Right ventricle myocardium inferior (tissue), 1 donor: ENCODE results near the gene TMBIM6. TPM values are rescaled to one million over a fixed set of nuclear protein-coding genes. Genes with fewer than 3 reads are reported as not detected.
"Not testable (repeated sequence)": the region's sequence is repeated elsewhere in the genome, so short reads cannot be mapped to it uniquely, and the experiment has no call there.

ENCODE experiments used
- ATAC-seq: fragments of 200-7000 bp; cut with Tn5 transposase; one replicate; pipeline ENCODE4 v1.9.1; 2020; ENCODE audit warnings: mild to moderate bottlenecking, moderate library complexity
- DNase-seq: peaks from one replicate; pipeline ENCODE4 v3.0.0; 2021; ENCODE audit errors: missing footprints
- intact Hi-C: fragments of 100-400 bp; cut with DNase I; formaldehyde crosslinking; loops from one replicate; pipeline ENCODE4 v1.11.0; 2022
- long read RNA-seq: library from polyadenylated mRNA; unstranded; transcript quantifications from one replicate; pipeline ENCODE4 v2.0.0, GENCODE V29; 2021
- total RNA-seq: library from RNA; stranded (reverse); fragmentation: NEBNext Ultra II Directional; extraction: Animal tissue kit (Norgen Biotek cat#: 25700); gene quantifications from one replicate; pipeline ENCODE4 v1.2.1, GENCODE V29; 2021
- donor health status: DM: no; HTN: yes; CAD: no; lungs with severe emphysema.

TMBIM6 gene
- total RNA-seq: 275 TPM
- long read RNA-seq, transcript TMBIM6-201 (10 exons, 2,836 nt): major isoform, 42 of 66 reads
- long read RNA-seq, transcript TMBIM6-202 (9 exons, 2,598 nt): minor isoform, 5 of 66 reads
- long read RNA-seq, partial matches to known transcripts: 7 of 66 reads
- long read RNA-seq, other reads (novel, unspliced or antisense): 8 of 66 reads

GRCh38 chr12:49740930-49741881 lies at the start of gene TMBIM6:
TSS of gene TMBIM6 (plus strand) at chr12:49741557. CDS start at chr12:49752494, 10,937 bp downstream.
- ATAC-seq: peak; percentile 99
- intact Hi-C loops: no loop called here

GRCh38 chr12:49692851-49693250 lies 48.5 kb upstream of the TMBIM6 start:
- intact Hi-C loops: no loop called here
- DNase-seq: no peak
- no peak for ATAC-seq

More at GRCh38 chr12:49740930-49741881, at the start of gene TMBIM6:
- peak; percentile 100 for DNase-seq

GRCh38 chr12:49693931-49694444 lies 47.4 kb upstream of the TMBIM6 start:
- ATAC-seq (no peak), DNase-seq (no peak)
- intact Hi-C loops: no loop called here

- no peak for ATAC-seq
- intact Hi-C loops: no loop called here
- no peak for DNase-seq
Observed at GRCh38 chr12:49696723-49697122, 44.6 kb upstream of the TMBIM6 start.

GRCh38 chr12:49697808-49698207 lies 43.5 kb upstream of the TMBIM6 start:
- DNase-seq (no peak), ATAC-seq (no peak)
- intact Hi-C loops: no loop called here

GRCh38 chr12:49698619-49699545 lies 42.5 kb upstream of the TMBIM6 start:
- peak; percentile 73 for ATAC-seq
- intact Hi-C loops: no loop called here
- no peak for DNase-seq

- ATAC-seq: no peak
- intact Hi-C loops: no loop called here
- DNase-seq: no peak
Observed at GRCh38 chr12:49702009-49702408, 39.3 kb upstream of the TMBIM6 start.

- no peak for DNase-seq
- intact Hi-C loops: no loop called here
- no peak for ATAC-seq
Observed at GRCh38 chr12:49702676-49703215, 38.6 kb upstream of the TMBIM6 start.

- no peak for ATAC-seq
- no peak for DNase-seq
- intact Hi-C loops: no loop called here
Observed at GRCh38 chr12:49703647-49704137, 37.7 kb upstream of the TMBIM6 start.

- DNase-seq (peak; percentile 74), ATAC-seq (no peak)
- intact Hi-C loops: loop anchor here (2.0 kb wide), 1 partner anchor 31 kb away; no protein-coding TSS in a partner anchor
Observed at GRCh38 chr12:49705479-49706134, 35.8 kb upstream of the TMBIM6 start.

- DNase-seq (peak; percentile 73), ATAC-seq (peak; percentile 18)
- intact Hi-C loops: loop anchor here (1.0 to 2.0 kb wide), 2 partner anchors 32 to 62 kb away; no protein-coding TSS in a partner anchor
Observed at GRCh38 chr12:49706351-49707127, 34.8 kb upstream of the TMBIM6 start.

- ATAC-seq: peak; percentile 98
- peak; percentile 100 for DNase-seq
- intact Hi-C loops: loop anchor here (1.0 to 2.0 kb wide), 2 partner anchors 32 to 63 kb away; no protein-coding TSS in a partner anchor
Observed at GRCh38 chr12:49707128-49707811, 34.1 kb upstream of the TMBIM6 start, which contains the start of gene FMNL3. TSS of gene FMNL3 (minus strand) at chr12:49707405. CDS start at chr12:49707180, 225 bp downstream.

GRCh38 chr12:49707812-49708147 lies 33.6 kb upstream of the TMBIM6 start:
- ATAC-seq (no peak), DNase-seq (no peak)
- intact Hi-C loops: loop anchor here (1.0 to 2.0 kb wide), 2 partner anchors 33 to 63 kb away; no protein-coding TSS in a partner anchor

- DNase-seq (no peak), ATAC-seq (no peak)
- intact Hi-C loops: no loop called here
Observed at GRCh38 chr12:49708851-49709250, 32.5 kb upstream of the TMBIM6 start.

- DNase-seq, ATAC-seq, intact Hi-C loops: not testable (repeated sequence)
Observed at GRCh38 chr12:49713952-49714351, 27.4 kb upstream of the TMBIM6 start.

GRCh38 chr12:49716553-49716952 lies 24.8 kb upstream of the TMBIM6 start:
- DNase-seq (no peak), ATAC-seq (no peak)
- intact Hi-C loops: no loop called here
